IMR-90 (cell line): ENCODE measurements around the gene SECTM1. TPM values are rescaled to one million over a fixed set of nuclear protein-coding genes. Genes with fewer than 3 reads are reported as not detected.

Experiments used
- ATAC-seq: fragments of 200-7000 bp; cut with Tn5 transposase; 2 replicates; pipeline ENCODE4 v1.9.1; 2020; ENCODE audit warnings: low read depth, mild to moderate bottlenecking, moderate library complexity
- BruUV-seq: library from RNA; stranded (reverse); fragments of 400-500 nt; replicated peaks from 2 replicates; lab custom pipeline; 2021; lab: Mats Ljungman, UMichigan
- CTCF ChIA-PET: fragments of 300-600 bp; formaldehyde crosslinking; extraction: SDS; loops from one replicate; lab custom pipeline; 2021; ENCODE audit warnings: antibody characterized with exemption; lab: Yijun Ruan, JAX
- POLR2A ChIA-PET: fragments of 300-600 bp; sonication (Branson Sonifier 250); formaldehyde crosslinking; loops from one replicate; lab custom pipeline; 2022; ENCODE audit warnings: antibody characterized with exemption; ENCODE audit not compliant: unreplicated experiment; lab: Charles Lee
- DNase-seq: peaks from one replicate; pipeline ENCODE4 v3.0.0; 2013
- H2AFZ ChIP-seq: replicated peaks from 2 replicates; pipeline ENCODE3; 2013; ENCODE audit warnings: low read length, mild to moderate bottlenecking; ENCODE audit not compliant: poor library complexity
- H2AK5ac ChIP-seq: 2 replicates; pipeline ENCODE4 v1.6.1; 2013; ENCODE audit warnings: low read depth, low read length, inconsistent platforms
- H2AK9ac ChIP-seq: replicated peaks from 2 replicates; pipeline ENCODE3; 2013; ENCODE audit warnings: mild to moderate bottlenecking, low read depth, low read length, moderate library complexity; ENCODE audit not compliant: poor library complexity
- H2BK120ac ChIP-seq: 2 replicates; pipeline ENCODE4 v1.6.1; 2013; ENCODE audit warnings: low read depth, low read length, inconsistent platforms
- H2BK15ac ChIP-seq: 3 replicates; pipeline ENCODE4 v1.6.1; 2013; ENCODE audit warnings: low read depth, low read length, inconsistent platforms
- H2BK20ac ChIP-seq: 2 replicates; pipeline ENCODE4 v1.6.1; 2013; ENCODE audit warnings: low read depth, mild to moderate bottlenecking, inconsistent platforms, low read length, moderate library complexity
- H2BK5ac ChIP-seq: 2 replicates; pipeline ENCODE4 v1.6.1; 2013; ENCODE audit warnings: mild to moderate bottlenecking, low read depth, low read length, inconsistent platforms; ENCODE audit not compliant: poor library complexity, severe bottlenecking
- H3K14ac ChIP-seq: replicated peaks from 2 replicates; pipeline ENCODE4 v1.6.1; 2013; ENCODE audit warnings: low read depth, low read length, inconsistent platforms
- H3K18ac ChIP-seq: 2 replicates; pipeline ENCODE4 v1.6.1; 2013; ENCODE audit warnings: low read depth, low read length, control low read depth
- H3K23ac ChIP-seq: 2 replicates; pipeline ENCODE4 v1.6.1; 2013; ENCODE audit warnings: low read depth, low read length, inconsistent platforms
- H3K27ac ChIP-seq: 2 replicates; pipeline ENCODE4 v1.5.1; 2013; ENCODE audit warnings: mild to moderate bottlenecking, control low read depth, low read length; ENCODE audit not compliant: insufficient read depth
- H3K27me3 ChIP-seq: 2 replicates; pipeline ENCODE4 v1.6.1; 2013; ENCODE audit warnings: low read length; ENCODE audit not compliant: control insufficient read depth, insufficient read depth
- H3K36me3 ChIP-seq: 2 replicates; pipeline ENCODE4 v1.6.1; 2013; ENCODE audit warnings: low read length, mixed read lengths; ENCODE audit not compliant: control insufficient read depth, insufficient read depth
- H3K4ac ChIP-seq: 2 replicates; pipeline ENCODE4 v1.6.1; 2013; ENCODE audit warnings: low read depth, low read length, inconsistent platforms
- H3K4me1 ChIP-seq: 2 replicates; pipeline ENCODE4 v1.6.1; 2013; ENCODE audit warnings: low read length, mixed read lengths; ENCODE audit not compliant: control insufficient read depth, insufficient read depth
- H3K4me2 ChIP-seq: 2 replicates; pipeline ENCODE4 v1.6.1; 2013; ENCODE audit warnings: low read depth, mild to moderate bottlenecking, control low read depth, low read length, moderate library complexity
- H3K4me3 ChIP-seq: 2 replicates; pipeline ENCODE4 v1.5.1; 2013; ENCODE audit warnings: low read depth, mild to moderate bottlenecking, control low read depth, low read length, moderate library complexity; ENCODE audit not compliant: insufficient read depth
- H3K56ac ChIP-seq: 2 replicates; pipeline ENCODE4 v1.6.1; 2013; ENCODE audit warnings: low read length, inconsistent platforms; ENCODE audit not compliant: insufficient read depth; ENCODE audit errors: extremely low read depth
- H3K79me1 ChIP-seq, 2 experiments: 2 replicates each; pipeline ENCODE4 v1.6.1; 2013; ENCODE audit warnings: low read length in 2 of 2, inconsistent platforms in 1 of 2, low read depth in 1 of 2
- H3K9ac ChIP-seq: 2 replicates; pipeline ENCODE4 v1.6.1; 2013; ENCODE audit warnings: low read depth, low read length, control low read depth
- H3K9me1 ChIP-seq: 2 replicates; pipeline ENCODE4 v1.6.1; 2013; ENCODE audit warnings: low read length, inconsistent platforms; ENCODE audit not compliant: insufficient read depth
- H3K9me3 ChIP-seq: 2 replicates; pipeline ENCODE4 v1.6.1; 2013; ENCODE audit warnings: low read length; ENCODE audit not compliant: control insufficient read depth, insufficient read depth
- H4K20me1 ChIP-seq: 2 replicates; pipeline ENCODE4 v1.6.1; 2013; ENCODE audit warnings: low read length, inconsistent platforms; ENCODE audit not compliant: insufficient read depth
- H4K5ac ChIP-seq: 2 replicates; pipeline ENCODE4 v1.6.1; 2013; ENCODE audit warnings: mild to moderate bottlenecking, low read depth, low read length, control low read depth
- H4K8ac ChIP-seq, 2 experiments: 2 replicates each; pipeline ENCODE4 v1.6.1; 2013; ENCODE audit warnings: low read depth in 2 of 2, low read length in 2 of 2, control low read depth in 1 of 2, inconsistent platforms in 1 of 2
- H4K91ac ChIP-seq: 2 replicates; pipeline ENCODE4 v1.6.1; 2013; ENCODE audit warnings: low read depth, low read length, inconsistent platforms; ENCODE audit not compliant: insufficient read depth
- BHLHE40 ChIP-seq: fragments of 150-350 bp; IDR thresholded peaks from 2 replicates; pipeline ENCODE4 v1.6.1; 2016; ENCODE audit warnings: mild to moderate bottlenecking, low read depth, low read length
- FOS ChIP-seq: fragments of 150-350 bp; IDR thresholded peaks from 2 replicates; pipeline ENCODE4 v1.6.1; 2016; ENCODE audit warnings: low read depth, low read length
- MAFK ChIP-seq: IDR thresholded peaks from 2 replicates; pipeline ENCODE4 v1.6.1; 2012; ENCODE audit warnings: low read depth, low read length, improper control_type of control experiment
- RAD21 ChIP-seq: IDR thresholded peaks from 2 replicates; pipeline ENCODE4 v1.6.1; 2012; ENCODE audit warnings: low read length, improper control_type of control experiment
- SMC3 ChIP-seq: fragments of 150-350 bp; IDR thresholded peaks from 2 replicates; pipeline ENCODE4 v1.6.1; 2016; ENCODE audit warnings: low read depth, mild to moderate bottlenecking, antibody characterized with exemption, low read length, moderate library complexity
- WGBS, 2 experiments: methylation state at CpG; one replicate each; pipeline versions ENCODE4 v1.1.5 to v1.1.7; 2013; ENCODE audit warnings: missing lambda C conversion rate in 2 of 2; ENCODE audit not compliant: insufficient read length in 1 of 2; ENCODE audit errors: extremely low coverage in 2 of 2; 5-methylcytosine and 5-hydroxymethylcytosine counted together
- dilution Hi-C: fragments of 300-500 bp; cut with HindIII; formaldehyde crosslinking; loops from one replicate; pipeline ENCODE4 v1.14.3; 2018; ENCODE audit warnings: low sequenced_read_pairs; ENCODE audit not compliant: unreplicated experiment
- in situ Hi-C: fragments of 300-500 bp; cut with MboI; formaldehyde crosslinking; loops from 3 replicates; pipeline ENCODE4 v1.14.3; 2019; ENCODE audit warnings: low sequenced_read_pairs, inconsistent platforms, mixed read lengths
- intact Hi-C: fragments of 100-400 bp; cut with micrococcal nuclease; formaldehyde crosslinking; loops from 2 replicates; pipeline ENCODE4 v1.10.0; 2022
- polyA plus RNA-seq, 3 experiments: library from polyadenylated mRNA; depleted of rRNA; stranded (reverse); fragments of >200 nt; gene quantifications; 2 replicates each; pipeline ENCODE4 v1.2.3, GENCODE V29; 2012; ENCODE audit warnings: low replicate concordance in 1 of 3
- total RNA-seq: library from RNA; depleted of rRNA; stranded (reverse); fragments of >200 nt; gene quantifications from 2 replicates; pipeline ENCODE4 v1.2.3, GENCODE V29; 2012
- TF ChIP-seq, protein P1 (sequence below): fragments of 150-350 bp; IDR thresholded peaks from 2 replicates; pipeline ENCODE4 v1.6.1; 2016; ENCODE audit warnings: low read depth, mild to moderate bottlenecking, low read length, moderate library complexity, borderline replicate concordance

SECTM1 gene
- total and polyA plus RNA-seq, 2 of the 4 experiments (the other 2 are of a cell fraction), result 2.3 to 4.4 TPM

DNA sequence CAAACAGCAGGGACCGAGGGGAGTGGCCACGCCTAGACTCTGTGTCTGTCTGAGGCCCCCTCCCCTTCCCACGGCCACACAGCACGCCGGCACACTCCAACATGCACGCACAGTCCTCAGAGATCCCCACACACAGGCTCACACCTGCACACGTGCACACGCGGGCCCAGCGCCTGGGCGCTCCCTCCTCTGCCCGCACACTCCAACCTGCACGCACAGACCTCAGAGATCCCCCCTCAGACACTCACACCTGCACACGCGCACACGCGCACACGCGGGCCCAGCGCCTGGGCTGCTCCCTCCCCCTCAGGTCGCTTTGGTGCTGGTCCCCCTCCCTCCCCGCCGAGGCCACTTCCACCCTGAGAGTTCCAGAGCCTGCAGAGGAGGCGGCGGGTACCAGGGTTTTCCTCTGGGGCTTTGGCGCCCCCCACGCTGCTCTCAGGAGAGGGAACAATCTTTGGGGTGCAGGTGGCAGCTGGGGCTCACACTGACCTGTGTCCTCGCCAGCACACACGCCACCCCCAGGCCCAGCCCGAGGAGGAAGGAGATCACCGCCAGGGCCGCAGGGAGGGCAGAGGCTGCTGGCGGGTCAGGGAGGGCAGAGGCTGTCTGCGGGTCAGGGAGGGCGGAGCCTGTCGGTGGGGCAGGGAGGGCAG is 17.7 kb downstream of the SECTM1 start:
- Histone ChIP-seq H2BK15ac (no peak overlapping the region), H3K4ac (no peak overlapping the region), H2AFZ (no peak overlapping the region), H3K36me3 (no peaks in the 10 kb centered on the region), H2BK120ac (no peak overlapping the region), H3K4me2 (no peak overlapping the region), H3K4me1 (no peaks in the 10 kb centered on the region), H4K5ac (no peak overlapping the region), H3K9me3 (no peaks in the 10 kb centered on the region), H3K27me3 (peaks cover 39% of the 10 kb centered on the region), H3K23ac (no peak overlapping the region), H3K79me1 (no peaks in the 10 kb centered on the region), H2AK9ac (no peak overlapping the region), H3K27ac (no peak overlapping the region), H2BK5ac (no peak overlapping the region), H3K4me3 (no peak overlapping the region), H3K9me1 (peaks cover 7% of the 10 kb centered on the region; the same call in 1 of the 2 replicates), H2AK5ac (no peak overlapping the region), H3K14ac (no peak overlapping the region), H3K18ac (no peak overlapping the region), H2BK20ac (no peak overlapping the region), H4K91ac (no peak overlapping the region), H3K9ac (no peak overlapping the region), H4K20me1 (no peaks in the 10 kb centered on the region; the same call in 1 of the 2 replicates), H4K8ac (no peak overlapping the region), H3K56ac (no peak overlapping the region)
- BruUV-seq, result no TSS peak
- intact Hi-C loops (no loop called here), dilution Hi-C loops (no loop called here), in situ Hi-C loops (no loop called here)
- 23% methylated on average over 14 of the region's 36 CpGs; no CpG with 5 or more reads in 1 of the 2 experiments for WGBS, 2 experiments
- DNase-seq (no peak), ATAC-seq (peak; percentile 19; the same call in 1 of the 2 replicates)
- ChIA-PET CTCF (no interaction called here), POLR2A (no interaction called here)
- no peak for TF ChIP-seq RAD21
- TF ChIP-seq BHLHE40, result no peak
- no peak for TF ChIP-seq SMC3
- no peak for TF ChIP-seq MAFK
- TF ChIP-seq FOS, result no peak
- TF ChIP-seq, protein P1, sequence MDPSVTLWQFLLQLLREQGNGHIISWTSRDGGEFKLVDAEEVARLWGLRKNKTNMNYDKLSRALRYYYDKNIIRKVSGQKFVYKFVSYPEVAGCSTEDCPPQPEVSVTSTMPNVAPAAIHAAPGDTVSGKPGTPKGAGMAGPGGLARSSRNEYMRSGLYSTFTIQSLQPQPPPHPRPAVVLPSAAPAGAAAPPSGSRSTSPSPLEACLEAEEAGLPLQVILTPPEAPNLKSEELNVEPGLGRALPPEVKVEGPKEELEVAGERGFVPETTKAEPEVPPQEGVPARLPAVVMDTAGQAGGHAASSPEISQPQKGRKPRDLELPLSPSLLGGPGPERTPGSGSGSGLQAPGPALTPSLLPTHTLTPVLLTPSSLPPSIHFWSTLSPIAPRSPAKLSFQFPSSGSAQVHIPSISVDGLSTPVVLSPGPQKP, result no peak
